GM19455 (cell line): ENCODE data around the gene CHST7.

Experiments
- ATAC-seq: cut with Tn5 transposase; IDR thresholded peaks from one replicate; pipeline ENCODE4 v1.9.1; 2021; ENCODE audit not compliant: unreplicated experiment

Gene CHST7

DNA sequence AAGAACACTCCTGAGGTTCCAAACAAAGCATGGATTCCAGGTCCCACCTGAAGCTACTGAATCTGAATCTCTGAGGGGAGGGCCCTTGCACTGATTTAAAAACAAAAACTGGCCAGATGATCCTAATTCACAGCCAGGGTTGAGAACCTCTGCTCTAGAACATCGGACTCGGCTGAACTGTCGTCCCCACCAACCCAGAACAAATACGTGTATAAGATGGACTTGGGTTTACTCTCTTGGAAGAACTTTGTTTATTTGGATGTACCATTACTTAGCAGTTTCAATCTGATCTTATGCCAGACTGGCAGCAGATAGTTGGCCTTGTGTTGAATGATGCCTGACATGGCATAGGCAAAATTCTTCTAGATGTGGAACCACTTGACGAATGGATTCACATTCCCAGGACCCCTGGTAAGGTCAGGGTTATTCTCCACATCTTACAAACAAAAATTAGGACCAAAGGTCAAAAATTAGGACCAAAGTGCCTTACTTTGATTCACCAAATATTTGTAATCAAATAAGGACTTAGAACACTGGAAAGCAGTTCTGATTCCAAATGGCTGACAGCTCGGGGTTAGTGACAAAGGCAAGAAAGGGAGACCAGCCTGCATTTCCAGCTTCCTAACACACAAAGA lies 29.0 kb downstream of the CHST7 start:
- ATAC-seq = no peak

DNA sequence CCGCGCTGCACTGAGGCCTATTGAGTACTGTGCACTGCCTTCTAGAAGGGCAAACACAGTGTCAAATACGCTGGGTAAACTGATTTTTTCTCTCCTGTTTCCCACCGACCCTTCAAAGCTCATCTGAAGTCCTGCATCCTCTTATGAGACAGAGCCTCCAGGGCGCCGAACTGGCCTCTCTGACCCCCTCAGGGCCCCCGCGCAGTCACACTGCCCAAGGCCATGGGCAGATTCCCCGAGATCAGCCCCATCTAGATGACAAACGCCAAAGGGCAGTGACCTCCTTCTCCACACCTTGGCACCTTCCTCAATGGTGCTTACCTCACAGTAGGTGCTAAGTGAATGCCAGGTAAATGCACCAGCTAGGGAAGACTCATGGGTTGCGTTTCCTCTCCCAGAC lies 34.4 kb downstream of the CHST7 start:
- no peak for ATAC-seq

DNA sequence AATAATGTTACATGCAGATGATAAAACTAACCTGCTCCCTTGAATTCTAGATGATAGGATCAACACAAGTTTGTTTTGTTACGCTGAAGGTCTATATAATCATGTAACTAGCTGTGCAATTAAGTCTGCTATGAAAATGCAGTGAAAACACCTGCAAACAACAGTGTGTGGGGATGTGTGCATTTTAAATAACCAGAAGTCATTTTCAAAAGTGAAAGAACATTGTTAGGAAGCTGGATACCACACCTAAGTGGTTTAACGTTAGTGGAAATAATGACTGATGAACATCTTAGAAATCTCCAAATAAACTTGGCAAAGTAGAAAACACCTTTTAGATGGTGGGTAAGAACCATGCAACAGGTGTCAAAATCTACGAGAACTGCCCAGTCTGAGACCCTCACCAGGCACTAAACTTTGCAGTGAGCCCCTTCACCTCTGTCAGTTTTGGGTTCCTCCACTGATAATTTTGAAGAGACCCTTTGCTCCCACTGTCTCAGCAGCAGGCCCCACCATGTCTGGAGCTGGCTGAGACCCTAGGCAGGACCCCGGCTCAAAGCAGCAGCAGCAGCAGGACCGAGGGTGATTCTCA lies 36.6 kb downstream of the CHST7 start:
- ATAC-seq = no peak

DNA sequence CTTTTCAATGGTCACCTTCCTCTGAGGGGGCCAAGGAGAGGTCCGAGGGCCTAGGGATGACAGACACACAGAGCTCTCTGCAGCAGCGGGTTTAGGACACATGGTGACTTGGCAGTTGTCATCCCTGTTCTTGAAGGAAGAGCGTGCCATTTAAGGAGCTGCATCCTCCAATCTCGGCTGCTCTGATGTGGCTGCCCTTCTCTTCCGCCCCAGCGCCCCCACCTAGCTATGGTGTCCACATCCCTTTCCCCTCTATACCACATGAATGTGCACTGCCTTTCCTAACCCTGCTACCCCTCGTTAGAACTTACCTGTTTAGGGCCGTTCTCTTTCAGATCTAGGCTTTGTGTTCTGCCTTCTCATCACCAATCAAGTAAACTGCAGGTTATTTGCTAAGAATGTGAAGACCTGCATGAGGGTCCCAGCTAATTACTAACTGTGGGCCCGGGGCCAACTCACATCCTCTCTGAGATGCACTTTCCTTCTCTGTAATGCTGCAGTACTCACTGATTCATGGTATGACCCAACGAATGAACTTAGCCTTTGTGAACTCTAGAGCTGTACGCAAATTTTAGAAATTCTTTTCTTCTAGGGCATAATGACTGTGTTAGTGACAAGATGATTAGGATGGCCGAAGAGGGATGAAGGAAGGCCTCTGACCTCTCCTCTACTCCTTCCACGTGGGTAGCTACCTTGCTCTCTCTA lies 38.2 kb downstream of the CHST7 start:
- no peak for ATAC-seq

DNA sequence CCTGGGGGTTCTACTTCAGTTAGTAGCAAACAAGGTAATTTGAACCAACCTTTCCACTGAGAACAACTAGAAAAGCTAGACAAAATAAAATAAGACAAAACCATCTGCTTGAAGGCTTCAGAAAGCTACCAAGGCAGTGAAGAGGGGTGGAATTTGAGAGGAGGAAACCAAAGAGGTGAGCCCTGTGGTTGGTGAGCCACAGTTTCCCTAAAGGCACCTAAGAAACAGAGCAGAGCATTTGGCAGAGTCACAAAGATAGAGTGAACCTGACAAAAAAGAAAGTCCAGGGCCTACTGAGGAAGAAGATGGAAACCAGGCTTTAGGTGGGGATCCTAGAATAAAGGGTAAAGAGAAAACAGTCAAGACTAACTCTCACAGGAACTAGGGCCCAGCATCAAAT lies 44.3 kb downstream of the CHST7 start:
- no peak for ATAC-seq

DNA sequence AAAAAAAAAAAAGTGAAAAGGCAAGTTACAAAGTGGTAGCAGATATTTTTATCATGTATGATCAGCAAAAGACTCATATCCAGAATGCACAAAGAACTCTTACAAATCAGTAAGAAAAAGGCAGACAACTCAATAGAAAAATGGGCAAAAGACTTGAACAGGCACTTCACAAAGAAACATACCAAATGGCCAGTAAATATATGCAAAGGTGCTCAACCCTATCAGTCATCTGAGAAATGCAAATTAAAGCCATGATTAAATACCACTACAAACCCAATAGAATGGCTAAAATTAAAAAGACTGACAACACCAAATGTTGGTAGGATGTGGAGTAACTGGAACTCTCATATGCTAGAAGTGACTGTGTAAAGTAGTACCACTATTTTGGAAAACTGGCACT lies 45.4 kb downstream of the CHST7 start:
- no peak for ATAC-seq

DNA sequence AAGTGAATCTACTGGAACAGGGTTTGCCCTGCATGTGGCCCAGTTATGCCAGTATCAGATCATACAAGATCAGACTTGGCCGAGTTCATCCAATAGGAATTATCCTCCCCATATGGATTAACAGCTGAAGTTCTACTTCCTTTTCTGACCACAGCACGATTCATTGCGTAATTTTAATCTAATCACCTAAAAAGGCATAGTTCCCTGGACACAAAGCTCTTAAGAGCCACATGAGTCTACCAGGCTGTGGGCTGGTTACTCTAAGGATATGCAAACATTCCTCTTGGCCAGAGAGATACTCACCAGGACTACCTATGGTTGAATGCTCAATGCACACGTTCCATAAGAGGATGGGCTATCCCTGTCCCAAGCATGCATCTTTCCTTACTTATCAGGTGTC lies 46.9 kb downstream of the CHST7 start:
- no peak for ATAC-seq

DNA sequence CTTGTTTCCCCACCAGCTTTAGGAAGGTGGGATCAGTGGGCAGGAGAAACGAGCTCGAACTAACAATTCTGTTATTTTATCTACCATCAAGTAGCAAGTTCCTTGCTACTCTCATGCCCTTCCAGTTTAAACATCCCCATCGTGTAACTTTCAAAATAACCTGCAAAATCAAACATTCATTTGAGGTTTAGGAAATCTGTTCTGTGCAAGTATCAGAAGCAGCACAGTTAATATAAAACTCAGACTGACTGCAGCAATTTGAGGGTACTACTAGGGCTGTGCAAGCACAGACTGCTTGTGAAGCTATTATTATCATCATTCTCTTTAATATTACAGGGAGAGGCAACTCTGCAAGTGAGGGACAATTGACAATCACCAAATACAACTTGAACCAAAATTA lies 48.0 kb downstream of the CHST7 start:
- no peak for ATAC-seq

DNA sequence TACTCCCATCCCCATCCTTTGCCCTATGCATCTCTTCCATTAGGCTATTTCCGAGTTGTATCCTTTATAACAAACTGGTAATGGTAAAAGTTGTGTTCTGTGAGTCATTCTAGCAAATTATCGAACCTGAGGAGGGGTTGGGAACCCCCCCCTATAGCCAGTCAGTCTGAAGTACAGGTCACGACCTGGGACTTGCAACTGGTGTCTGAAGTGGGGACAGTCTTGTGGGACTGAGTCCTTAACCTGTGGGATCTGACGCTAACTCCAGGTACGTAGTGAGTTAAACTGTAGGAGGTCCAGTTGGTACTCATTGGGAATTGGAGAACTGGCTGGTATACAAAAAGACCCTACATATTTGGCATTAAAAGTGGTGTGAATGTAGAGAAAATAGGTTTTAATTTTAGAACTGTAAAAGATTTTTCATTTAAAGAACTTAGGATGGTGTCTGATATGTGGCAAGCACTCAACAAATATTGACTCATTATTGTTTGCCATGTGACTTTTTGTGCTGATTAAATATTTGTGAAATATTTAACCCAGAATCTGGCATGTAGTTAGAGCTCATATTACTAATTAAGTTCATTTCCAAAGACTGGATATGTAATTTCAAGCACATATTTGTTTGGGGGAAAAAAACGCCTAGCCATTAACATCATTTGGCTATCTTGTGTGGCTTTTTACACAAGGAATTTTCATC lies 50.7 kb downstream of the CHST7 start:
- ATAC-seq = no peak

DNA sequence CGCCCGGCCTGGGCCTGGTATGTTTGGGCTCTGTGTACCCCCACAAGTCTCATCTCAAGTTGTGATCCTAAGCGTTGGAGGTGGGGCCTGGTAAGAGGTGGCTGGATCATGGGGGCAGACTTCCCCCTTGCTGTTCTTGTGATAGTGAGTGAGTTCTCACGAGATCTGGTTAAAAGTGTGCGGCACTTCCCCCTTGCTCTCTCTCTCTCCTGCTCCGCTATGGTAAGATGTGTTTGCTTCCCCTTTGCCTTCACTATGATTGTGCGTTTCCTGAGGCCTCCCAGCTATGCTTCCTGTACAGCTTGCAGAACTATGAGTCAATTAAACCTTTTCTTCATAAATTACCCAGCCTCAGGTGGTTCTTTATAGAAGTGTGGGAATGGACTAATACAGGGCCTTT lies 53.0 kb downstream of the CHST7 start:
- ATAC-seq = no peak

DNA sequence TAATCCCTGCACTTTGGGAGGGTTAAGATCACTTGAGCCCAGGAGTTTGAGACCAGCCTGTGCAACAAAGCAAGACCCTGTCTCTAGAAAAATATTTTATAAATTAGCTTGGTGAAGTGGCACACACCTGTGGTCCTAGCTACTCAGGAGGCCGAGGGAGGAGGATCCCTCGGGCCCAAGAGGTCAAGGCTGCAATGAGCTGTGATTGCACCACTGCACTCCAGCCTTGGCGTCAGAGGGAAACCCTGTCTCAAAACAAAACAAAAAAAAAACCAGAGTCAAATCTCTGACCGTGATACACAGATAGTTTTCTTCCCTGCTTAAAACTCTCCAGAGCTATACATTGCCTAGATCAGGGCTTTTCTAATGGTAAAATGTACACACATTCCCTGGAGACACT lies 53.5 kb downstream of the CHST7 start:
- ATAC-seq = no peak

DNA sequence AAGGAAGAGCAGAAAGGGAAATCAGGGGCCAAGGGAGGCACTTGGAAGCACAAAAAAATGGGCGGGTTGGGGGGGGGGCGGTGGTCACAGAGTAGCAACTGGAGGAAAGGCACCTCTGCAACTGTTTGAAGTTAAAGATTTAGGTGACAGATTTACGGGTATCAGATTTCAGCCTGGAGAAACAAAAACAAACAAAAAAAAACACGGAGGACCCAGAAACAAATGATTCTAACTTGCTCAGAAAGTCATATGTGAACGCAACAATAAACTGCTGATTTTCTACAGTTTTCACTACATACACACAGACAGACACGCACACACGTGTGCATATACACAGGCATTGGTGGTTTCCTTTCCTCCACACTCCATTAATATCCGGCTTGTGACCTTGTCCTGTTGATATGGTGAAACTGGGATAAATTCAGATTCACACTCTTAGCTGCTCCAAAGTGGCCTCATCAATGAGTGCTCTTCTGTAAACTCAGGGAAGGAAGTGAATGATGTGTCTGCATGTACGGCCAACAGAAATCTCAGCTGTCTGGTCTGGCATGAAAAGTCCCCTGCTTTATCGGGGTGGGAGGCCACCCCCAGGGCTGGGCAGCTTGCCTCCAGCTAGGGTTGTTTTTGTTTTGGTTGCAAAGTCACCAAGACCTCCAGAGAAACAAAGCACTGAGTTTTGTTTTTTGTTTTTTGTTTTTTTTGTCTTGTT lies 54.3 kb downstream of the CHST7 start:
- peak; percentile 2 for ATAC-seq

DNA sequence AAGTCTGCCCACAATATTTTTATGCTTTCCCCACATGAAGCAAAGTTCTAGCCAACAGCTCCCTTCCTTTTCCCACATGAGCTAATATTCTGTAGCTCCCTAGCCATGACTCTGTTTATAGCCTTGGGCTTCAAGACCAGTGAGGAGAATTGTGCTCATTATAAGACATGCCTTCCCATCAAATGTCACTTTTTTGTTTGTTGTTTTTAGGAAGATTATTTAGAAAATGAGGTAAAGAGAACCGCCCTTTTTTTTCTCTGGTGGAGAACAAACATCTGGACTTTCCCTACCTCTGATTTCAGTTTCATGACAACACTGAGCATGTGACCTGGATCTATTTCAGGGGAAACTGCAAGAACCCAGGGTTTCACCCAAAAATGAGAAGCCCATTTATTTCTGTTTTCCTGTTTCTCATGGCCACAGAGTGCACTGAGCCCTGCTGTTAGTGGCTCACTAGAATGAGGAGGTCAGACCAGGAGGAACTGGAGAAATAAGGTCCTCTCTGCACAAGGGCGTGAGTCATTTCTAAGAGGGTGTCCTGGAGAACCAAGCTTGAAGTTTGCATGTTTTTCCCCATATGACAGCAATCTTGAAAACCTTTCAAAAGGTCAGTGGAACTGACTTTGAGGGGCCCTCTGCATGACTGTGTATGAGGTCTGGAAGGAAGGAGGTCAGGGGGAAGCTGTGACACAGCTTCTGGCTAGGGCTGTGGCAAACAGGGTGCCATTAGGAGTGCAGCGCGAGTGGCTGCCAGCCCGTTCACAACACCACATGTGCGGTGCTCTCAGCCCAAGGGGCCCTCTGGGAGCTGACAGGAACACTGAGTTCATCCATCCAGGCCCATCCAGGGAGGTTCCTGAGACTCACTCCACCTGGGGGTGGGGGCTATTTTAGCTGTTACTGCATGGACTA lies 55.2 kb downstream of the CHST7 start:
- peak; percentile 91 for ATAC-seq

DNA sequence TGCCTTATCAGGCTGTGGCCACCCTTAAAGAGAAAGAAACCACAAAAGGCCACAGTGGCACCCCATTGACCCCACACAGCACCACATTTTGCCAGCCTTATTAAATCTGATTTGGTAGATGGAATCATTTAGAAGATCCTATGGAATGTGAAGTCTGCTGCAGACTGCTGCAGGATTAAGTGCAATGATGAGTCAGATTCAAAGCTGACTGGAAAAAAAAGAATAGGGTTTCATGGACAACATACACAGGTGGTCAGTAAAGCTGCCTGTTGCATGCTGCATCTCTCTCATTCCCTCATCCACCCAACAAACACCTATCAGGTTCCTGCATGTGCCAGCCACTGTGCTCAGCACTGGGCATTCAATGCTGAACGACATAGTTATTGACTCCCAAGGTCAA lies 56.6 kb downstream of the CHST7 start:
- ATAC-seq = no peak

DNA sequence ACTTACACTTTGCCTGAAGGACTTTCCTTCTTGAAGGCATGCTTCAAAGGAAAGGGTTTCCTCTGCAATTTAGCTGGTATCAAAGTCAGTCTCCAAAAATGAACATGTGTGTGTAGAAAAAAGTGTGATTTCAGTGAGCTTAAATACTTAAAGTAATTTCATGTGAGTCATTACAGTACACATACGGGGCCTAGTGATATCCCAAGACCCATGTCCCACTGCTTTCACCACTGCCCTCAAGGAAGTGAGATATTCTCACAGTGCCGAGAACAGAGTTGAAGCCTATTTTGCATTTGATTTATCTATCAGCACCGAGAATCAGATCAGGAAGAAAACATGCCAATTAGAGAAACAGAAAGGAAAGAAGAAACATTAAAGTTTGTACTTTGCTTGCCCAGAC lies 61.0 kb downstream of the CHST7 start:
- no peak for ATAC-seq

DNA sequence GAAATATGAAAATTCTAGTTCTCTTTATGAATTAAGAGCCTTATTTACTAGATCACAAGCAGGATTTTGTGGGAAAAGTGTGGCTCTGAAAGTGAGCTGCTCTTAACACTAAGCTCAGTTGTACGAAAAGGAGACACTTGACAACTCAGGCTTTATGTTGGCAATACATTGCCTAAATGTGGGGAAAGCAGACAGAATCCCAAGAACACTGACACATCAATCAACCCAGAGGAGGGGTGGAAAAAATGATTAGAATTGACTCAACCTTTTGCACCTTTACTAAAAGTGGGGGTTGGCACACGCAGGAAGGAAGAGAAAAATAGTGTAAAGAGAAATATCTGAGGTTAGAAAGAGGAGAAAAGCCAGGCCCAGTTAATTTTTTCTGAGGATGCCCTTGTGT lies 61.6 kb downstream of the CHST7 start:
- no peak for ATAC-seq

DNA sequence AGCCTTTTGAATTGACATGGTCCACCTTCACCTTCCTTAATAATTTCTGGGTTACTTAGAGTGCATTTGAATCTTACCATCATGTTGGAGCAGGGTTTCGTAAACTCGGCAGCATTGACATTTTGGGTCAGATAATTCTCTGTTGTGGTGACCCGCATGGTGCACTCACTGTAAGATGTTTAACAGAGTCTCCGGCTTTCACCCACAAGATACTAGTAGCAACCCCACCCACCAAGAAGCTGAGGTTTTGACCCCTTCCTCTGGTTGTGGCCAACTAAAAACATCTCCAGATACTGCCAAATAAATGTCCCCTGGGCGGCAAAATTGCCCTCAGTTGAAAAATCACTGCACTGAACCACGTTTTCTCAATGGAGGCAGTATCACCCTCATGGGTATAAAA lies 62.7 kb downstream of the CHST7 start:
- ATAC-seq = no peak

DNA sequence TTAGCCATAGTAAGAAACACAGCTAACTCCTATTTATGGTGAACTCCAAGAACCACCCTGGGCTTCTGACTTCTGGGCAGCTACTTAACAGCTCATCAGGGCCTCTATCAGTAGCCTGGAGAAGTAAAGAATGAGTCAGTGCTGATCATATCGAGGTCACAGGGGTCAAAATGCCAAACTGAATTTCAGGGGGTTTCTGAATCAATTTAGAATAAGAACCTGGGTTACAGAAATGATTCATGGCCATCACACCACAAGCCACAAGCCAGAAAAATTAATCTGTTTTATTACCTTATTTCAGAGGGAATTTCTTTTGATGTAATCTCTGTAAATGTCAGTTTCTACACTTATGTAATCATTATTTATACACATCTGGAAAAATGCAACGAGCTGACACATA lies 64.4 kb downstream of the CHST7 start:
- ATAC-seq = no peak

DNA sequence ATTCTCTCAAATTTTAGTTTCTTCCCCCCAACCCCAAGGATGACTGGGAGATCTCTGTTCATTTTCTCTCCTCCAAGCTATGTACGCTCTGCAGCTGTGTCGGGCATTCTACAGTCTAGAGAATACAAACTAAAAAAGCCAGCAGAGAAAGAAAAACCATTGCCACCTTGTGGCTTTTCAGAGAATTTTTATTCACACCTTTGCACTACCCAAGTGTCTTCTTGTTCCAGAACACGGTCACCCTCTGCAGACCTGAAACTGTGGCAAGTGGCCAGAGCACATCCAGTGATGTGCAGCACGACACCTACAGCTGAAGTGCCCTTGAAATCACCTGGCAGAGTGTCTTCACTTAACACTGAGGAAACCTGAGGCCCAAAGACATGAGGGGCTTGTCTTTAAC lies 68.6 kb downstream of the CHST7 start:
- no peak for ATAC-seq

DNA sequence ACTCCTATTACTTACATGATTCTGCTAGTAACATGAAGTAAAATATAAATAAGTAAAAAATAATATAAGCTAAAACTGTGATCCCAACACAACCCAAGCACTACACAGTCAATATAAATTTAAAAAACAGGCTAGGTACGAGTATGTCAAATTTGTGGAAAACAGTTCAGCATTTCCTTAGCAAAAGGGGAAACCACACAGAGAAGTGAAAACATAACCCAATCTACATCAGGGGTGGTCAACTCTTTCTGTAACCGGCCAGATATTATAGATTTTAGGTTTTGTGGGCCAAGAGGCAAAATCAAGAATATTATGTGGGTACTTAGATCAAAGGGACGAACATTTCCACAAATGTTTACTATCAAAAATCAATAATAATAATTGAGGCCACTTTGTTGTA lies 70.1 kb downstream of the CHST7 start:
- no peak for ATAC-seq
